Femur (tissue), 1 donor: Measurements from ENCODE around the gene LMO7.

Source experiments
- DNase-seq: peaks from one replicate; pipeline ENCODE4 v3.0.0-alpha.2; 2017

The LMO7 gene

GRCh38 chr13:75907044-75907443, 270.9 kb downstream of the LMO7 start:
- DNase-seq, result no peak

GRCh38 chr13:75908141-75908540, 272.0 kb downstream of the LMO7 start:
- DNase-seq, result peak; percentile 72
